K562 treated with DMSO at 1 percent for 4 hours (cell line): ENCODE measurements around the gene RABL6. TPM values are rescaled to one million over a fixed set of nuclear protein-coding genes. Genes with fewer than 3 reads are reported as not detected.

Experiments used
- total RNA-seq: library from RNA; unstranded; fragments of 300-600 nt; gene quantifications from 2 replicates; pipeline ENCODE4 v1.2.3, GENCODE V29; 2022; ENCODE audit not compliant: insufficient read depth

Gene RABL6
- total RNA-seq = 163 and 183 TPM in 2 replicates

GRCh38 chr9:136807281-136808074 lies at the start of gene RABL6:
Gene RABL6, plus strand, starts transcription at chr9:136807948. Its CDS starts 249 bp downstream, at chr9:136808197.

GRCh38 chr9:136764301-136764891 lies 43.4 kb upstream of the RABL6 start, which contains the start of gene LCN15:
Gene LCN15, minus strand, starts transcription at chr9:136764518. Its CDS starts 30 bp downstream, at chr9:136764488.

GRCh38 chr9:136790640-136791515 lies 16.9 kb upstream of the RABL6 start, which contains the start of gene TMEM141:
Gene TMEM141, plus strand, starts transcription at chr9:136791344. Its CDS starts 27 bp downstream, at chr9:136791371.

GRCh38 chr9:136796238-136796774 lies 11.4 kb upstream of the RABL6 start, which contains the start of gene CCDC183:
Gene CCDC183, plus strand, starts transcription at chr9:136796338. Its CDS starts 60 bp downstream, at chr9:136796398.

GRCh38 chr9:136842380-136842948 lies 34.7 kb downstream of the RABL6 start, which contains the start of gene AJM1:
Gene AJM1, plus strand, starts transcription at chr9:136842478. Its CDS starts 1,937 bp downstream, at chr9:136844415.

GRCh38 chr9:136849038-136849959 lies 41.6 kb downstream of the RABL6 start, which contains the start of gene PHPT1:
Gene PHPT1, plus strand, starts transcription at chr9:136849409. Its CDS starts 22 bp downstream, at chr9:136849431.

GRCh38 chr9:136851941-136852663 lies 44.4 kb downstream of the RABL6 start, which contains the start of gene MAMDC4:
Gene MAMDC4, plus strand, starts transcription at chr9:136852346. Its CDS starts 71 bp downstream, at chr9:136852417.

GRCh38 chr9:136885950-136886578 lies 78.3 kb downstream of the RABL6 start, which contains the start of gene TRAF2:
Gene TRAF2, plus strand, starts transcription at chr9:136886516. Its CDS starts 12,225 bp downstream, at chr9:136898741.

Other genes starting within 250 kb of the RABL6 start
- gene EGFL7, start 145.0 kb upstream of the RABL6 start, total RNA-seq = 61.4 and 63.1 TPM in 2 replicates
- 65.7 and 76.1 TPM in 2 replicates for gene AGPAT2, start 120.5 kb upstream of the RABL6 start, total RNA-seq
- 17.3 and 25.7 TPM in 2 replicates for gene DIPK1B, start 95.4 kb upstream of the RABL6 start, total RNA-seq
- gene LCN10, start 65.0 kb upstream of the RABL6 start, total RNA-seq = not detected in 2 replicates
- not detected in 2 replicates for gene LCN6, start 59.4 kb upstream of the RABL6 start, total RNA-seq
- gene LCN8, start 49.7 kb upstream of the RABL6 start, total RNA-seq = not detected in 2 replicates
- not detected in 2 replicates for gene LCN15, start 43.4 kb upstream of the RABL6 start, total RNA-seq
- 67.9 and 75.8 TPM in 2 replicates for gene TMEM141, start 16.6 kb upstream of the RABL6 start, total RNA-seq
- gene CCDC183, start 11.6 kb upstream of the RABL6 start, total RNA-seq = 0.75 and 2.6 TPM in 2 replicates
- gene AJM1, start 34.5 kb downstream of the RABL6 start, total RNA-seq = 9.6 and 13.9 TPM in 2 replicates
- gene PHPT1, start 41.5 kb downstream of the RABL6 start, total RNA-seq = 165 and 171 TPM in 2 replicates
- 4.1 and 4.7 TPM in 2 replicates for gene MAMDC4, start 44.4 kb downstream of the RABL6 start, total RNA-seq
- gene EDF1, start 58.4 kb downstream of the RABL6 start, total RNA-seq = 705 and 763 TPM in 2 replicates
- gene TRAF2, start 78.6 kb downstream of the RABL6 start, total RNA-seq = 23.8 and 25.2 TPM in 2 replicates
- gene FBXW5, start 136.8 kb downstream of the RABL6 start, total RNA-seq = 148 and 151 TPM in 2 replicates
- not detected in 2 replicates for gene C8G, start 137.3 kb downstream of the RABL6 start, total RNA-seq
- not detected in 2 replicates for gene LCN12, start 144.3 kb downstream of the RABL6 start, total RNA-seq
- gene PTGDS, start 169.6 kb downstream of the RABL6 start, total RNA-seq = 6.1 and 15.4 TPM in 2 replicates
- gene LCNL1, start 175.0 kb downstream of the RABL6 start, total RNA-seq = not detected in 2 replicates
- gene PAXX, start 184.5 kb downstream of the RABL6 start, total RNA-seq = 89.0 and 89.2 TPM in 2 replicates
- 2.0 TPM in 1 of 2 replicates, not detected in the other for gene CLIC3, start 188.6 kb downstream of the RABL6 start, total RNA-seq
- gene ABCA2, start 220.3 kb downstream of the RABL6 start, total RNA-seq = 14.1 and 26.4 TPM in 2 replicates
- not detected in 2 replicates for gene FUT7, start 224.1 kb downstream of the RABL6 start, total RNA-seq
- gene NPDC1, start 238.2 kb downstream of the RABL6 start, total RNA-seq = 0.52 and 1.0 TPM in 2 replicates
- gene ENTPD2, start 246.1 kb downstream of the RABL6 start, total RNA-seq = not detected in 2 replicates